D721Med (cell line): Measurements from ENCODE around the gene C19orf73.

Source experiments
- DNase-seq: peaks from one replicate; pipeline ENCODE4 v3.0.0; 2011; ENCODE audit warnings: low spot score; ENCODE audit not compliant: insufficient read length
- FAIRE-seq: peaks from 2 replicates; lab custom pipeline; 2011; peaks lifted over from hg19 to GRCh38; lab: Jason Lieb, UNC
- CTCF ChIP-seq: IDR thresholded peaks from 2 replicates; pipeline ENCODE4 v1.5.1; 2012; ENCODE audit warnings: mild to moderate bottlenecking, control low read depth; ENCODE audit not compliant: insufficient read depth; ENCODE audit errors: missing control alignments

C19orf73 gene

GRCh38 chr19:49094505-49095482 is 24.1 kb downstream of the C19orf73 start:
- no peak for TF ChIP-seq CTCF
- FAIRE-seq (no peak), DNase-seq (no peak)

- FAIRE-seq (no peak), DNase-seq (no peak)
- no peak for TF ChIP-seq CTCF
Observed at GRCh38 chr19:49092686-49093085, 26.3 kb downstream of the C19orf73 start.

DNA sequence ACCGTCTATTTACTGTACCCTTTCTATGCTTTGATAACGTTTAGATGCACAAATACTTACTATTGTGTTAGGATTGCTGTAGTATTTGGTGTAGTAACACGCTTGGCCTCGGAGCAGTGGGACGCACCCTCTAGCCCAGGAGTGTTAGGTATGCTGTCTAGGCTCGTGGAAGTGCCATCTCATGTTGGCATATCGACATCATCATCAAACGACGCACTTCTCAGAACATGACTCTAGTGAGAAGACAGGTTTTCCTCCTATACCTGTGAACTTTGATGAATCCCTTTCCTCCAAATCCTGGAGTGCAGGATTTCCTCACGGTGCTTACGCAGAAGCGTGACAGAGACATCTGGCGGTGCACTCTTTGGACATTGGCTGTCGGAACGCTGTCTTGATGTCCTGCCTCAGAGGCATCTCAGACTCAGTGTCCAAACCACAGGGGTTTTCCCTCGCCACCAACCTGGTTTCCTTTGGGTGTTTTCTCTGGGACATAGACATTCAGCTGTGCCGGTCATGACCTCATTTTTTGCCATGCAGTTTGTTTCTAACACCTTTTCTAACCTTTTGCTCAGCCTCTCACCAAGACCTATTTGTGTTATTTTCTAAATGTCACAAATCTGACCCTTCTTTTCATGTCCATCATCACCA is 27.4 kb downstream of the C19orf73 start:
- DNase-seq (no peak), FAIRE-seq (no peak)
- no peak for TF ChIP-seq CTCF

GRCh38 chr19:49086296-49086695 is 32.6 kb downstream of the C19orf73 start:
- no peak for TF ChIP-seq CTCF
- DNase-seq: no peak
- no peak for FAIRE-seq

DNA sequence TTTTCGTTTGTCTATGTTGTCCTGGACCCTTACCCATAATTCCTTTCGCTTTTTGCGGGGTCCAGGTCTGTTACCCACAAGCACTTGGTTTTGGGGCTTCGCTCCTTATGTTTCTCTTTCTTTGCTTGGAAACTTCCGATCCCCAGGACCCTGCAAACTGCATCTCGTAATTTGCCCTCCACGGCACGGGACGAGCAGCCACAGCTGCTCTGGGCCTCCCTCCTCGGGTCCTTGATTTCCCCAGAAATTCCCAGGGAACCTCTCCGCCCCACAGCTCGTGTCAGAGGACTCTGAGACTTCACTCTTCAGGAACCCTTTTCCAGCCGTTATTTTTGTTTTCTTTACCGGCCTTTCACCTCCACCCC is 33.1 kb downstream of the C19orf73 start:
- no peak for TF ChIP-seq CTCF
- no peak for FAIRE-seq
- no peak for DNase-seq

DNA sequence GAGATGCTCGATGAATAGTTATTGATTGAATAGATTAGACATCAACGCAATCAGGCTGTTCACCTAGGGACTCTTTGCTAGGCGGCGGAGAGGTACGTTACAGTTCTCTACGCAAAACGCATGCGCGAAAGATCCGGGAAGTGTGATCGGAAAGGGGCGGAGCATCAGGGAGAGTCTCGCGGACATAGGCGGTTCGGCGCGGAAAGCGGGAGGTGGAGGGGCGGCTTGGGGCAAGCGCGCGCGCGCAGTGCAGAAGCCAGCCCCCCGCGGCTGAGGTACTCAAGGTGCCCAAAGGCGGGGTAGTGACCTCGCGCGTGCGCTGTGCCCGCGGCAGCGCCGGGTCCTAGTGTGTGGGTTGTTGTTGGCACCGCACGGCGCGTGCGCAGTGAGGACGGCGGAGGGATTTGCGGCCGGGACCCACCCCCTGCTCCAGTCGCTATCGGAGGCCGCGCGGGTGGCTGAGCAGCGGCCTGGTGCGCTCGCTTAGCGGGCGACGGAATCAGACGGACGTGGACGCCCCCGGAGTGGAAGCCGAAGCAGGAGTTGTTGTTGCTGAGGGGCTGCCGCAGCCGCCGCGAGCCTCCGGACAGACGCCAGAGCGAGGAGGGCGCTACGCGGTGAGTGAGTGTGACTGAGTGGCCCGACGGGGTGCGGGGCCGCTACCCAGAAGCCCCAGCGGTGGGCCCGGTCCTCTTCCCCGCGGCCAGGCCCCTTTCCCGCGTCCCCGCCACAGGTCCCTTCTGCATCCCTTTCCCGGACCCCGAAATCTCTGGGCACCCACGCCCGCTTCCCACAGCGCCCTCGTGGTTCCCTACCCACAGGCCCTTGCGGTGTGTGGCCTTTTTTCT is 33.7 kb downstream of the C19orf73 start, which contains the start of gene SNRNP70:
Gene SNRNP70 (plus strand): TSS at position 432 of the 848 bp plus-strand sequence. CDS start 964 bp downstream, outside the sequence.
- FAIRE-seq (no peak), DNase-seq (peak; percentile 99)
- no peak for TF ChIP-seq CTCF
